GM04503 (cell line): ENCODE data around the gene RPL32.
"Not testable (repeated sequence)": the region's sequence is repeated elsewhere in the genome, so short reads cannot be mapped to it uniquely, and the experiment has no call there.

Source experiments
- DNase-seq: peaks from one replicate; pipeline ENCODE4 v3.0.0-alpha.2; 2012; ENCODE audit warnings: low read depth

The RPL32 gene

DNA sequence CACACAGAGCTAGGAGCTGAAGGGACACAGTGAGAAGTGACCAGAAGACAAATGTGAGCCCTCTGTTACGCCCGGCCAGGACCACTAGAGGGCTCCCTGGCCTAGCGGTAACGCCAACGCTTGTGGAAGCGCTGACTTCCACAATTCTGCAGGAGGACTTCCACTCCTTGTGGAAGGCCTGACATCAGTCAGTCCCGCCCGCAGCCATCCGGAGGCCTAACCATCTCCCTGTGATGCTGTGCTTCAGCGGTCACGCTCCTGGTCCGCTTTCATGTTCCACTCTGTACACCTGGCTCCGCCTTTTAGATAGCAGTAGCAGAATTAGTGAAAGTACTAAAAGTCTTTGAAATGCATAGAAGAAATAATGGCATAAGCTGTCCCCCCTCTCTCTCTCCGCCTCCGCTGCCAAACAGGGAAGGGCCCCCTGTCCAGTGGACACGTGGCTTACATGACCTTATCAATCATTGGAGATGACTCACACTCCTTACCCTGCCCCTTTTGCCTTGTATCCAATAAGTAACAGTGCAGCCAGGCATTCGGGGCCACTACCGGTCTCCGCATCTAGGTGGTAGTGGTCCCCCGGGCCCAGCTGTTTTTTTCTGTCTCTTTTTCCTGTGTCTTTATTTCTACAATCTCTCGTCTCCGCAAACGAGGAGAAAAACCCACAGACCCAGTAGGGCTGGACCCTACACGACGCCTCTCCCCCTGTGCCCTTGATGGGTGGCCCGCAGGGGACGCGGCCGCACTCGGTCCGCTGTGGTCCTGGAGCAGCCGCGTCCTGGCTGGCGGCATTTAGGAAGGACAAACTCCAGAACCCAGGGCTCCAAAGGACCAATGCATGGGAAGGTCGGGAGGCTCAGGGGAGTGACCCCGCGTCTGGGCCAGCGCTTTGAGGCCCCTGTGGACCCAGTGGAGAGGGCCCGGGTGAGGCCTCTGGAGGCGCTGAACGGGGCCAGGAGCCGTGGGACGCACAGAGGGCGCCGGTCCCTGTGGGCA, 27.0 kb upstream of the RPL32 start:
- peak; percentile 36 for DNase-seq

DNA sequence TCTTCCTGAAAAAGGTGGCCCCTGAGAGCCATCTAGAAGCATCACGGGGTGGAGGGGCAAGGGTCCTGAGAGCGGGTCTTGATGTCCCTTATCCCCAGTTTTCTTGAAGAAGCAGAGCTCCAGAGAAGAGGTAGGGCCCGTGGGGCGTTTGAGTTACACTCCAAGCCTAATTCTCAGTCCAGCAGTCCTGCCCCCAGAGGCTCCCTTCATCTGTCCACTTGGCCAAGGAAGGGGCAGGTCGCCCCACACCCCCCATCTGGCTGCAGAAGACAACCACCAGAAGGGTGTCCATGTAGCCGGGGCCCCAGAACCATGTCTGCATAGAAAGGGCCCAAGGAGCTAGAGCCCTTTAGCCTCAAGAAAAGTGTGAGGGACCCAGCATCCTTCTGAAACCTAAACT, 25.5 kb upstream of the RPL32 start:
- DNase-seq = no peak

DNA sequence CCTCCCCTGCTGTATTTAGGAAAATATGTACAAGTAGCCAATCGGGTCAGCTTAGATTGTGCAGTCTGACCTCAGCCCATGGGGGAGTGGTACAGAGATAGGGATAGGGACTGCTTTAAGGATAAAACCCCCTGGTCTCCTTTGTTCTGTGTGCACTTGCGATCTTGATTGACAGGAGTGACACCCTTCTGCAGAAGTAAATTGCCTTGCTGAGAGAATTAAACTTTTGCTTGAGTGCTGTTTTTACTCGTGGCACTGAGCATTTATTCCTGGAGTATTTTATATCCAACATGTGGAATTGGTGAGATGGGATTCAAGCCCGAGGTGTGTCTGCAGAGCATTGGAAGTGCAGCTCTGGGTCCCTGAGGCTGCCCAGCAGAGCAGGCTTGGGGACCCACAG, 23.9 kb upstream of the RPL32 start:
- no peak for DNase-seq

DNA sequence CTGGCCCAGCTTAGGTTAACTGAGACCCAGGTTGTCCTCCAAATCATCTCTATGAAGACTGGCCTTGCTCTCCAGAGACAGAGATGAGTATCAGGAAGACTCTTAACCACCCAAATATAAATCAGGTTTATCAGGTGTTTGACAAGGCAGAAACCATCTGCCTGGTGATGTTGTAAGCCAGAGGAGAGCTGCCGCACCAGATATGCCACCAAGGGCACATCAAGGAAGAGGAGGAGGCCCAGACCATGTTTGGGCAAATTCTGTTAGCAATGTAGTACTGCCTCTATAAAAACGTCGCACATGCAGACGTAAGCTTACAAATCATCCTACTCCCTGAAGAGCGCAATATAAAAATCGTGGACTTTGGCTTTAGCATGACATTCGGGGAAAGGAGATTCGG, 21.0 kb upstream of the RPL32 start:
- DNase-seq = no peak

DNA sequence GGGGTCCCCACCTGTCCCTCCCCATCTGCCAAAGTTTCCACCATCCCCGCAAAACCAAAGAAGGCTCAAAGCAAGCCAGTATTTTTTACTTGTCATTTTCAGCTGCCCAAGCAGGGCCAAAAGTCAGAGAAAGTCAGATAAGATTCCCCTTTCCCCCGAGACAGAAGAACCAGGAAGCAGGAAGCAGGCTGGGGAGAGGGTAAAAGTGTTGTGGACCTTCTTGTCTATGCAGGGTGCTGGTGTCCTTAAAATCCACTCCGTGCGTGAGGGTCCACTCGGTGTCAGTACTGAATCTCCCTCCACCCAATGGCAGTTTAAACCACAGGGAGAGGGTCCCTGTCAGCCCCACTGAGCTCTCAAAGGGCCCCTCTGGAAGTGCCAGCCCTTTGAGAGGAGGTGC, 20.2 kb upstream of the RPL32 start:
- DNase-seq = no peak

DNA sequence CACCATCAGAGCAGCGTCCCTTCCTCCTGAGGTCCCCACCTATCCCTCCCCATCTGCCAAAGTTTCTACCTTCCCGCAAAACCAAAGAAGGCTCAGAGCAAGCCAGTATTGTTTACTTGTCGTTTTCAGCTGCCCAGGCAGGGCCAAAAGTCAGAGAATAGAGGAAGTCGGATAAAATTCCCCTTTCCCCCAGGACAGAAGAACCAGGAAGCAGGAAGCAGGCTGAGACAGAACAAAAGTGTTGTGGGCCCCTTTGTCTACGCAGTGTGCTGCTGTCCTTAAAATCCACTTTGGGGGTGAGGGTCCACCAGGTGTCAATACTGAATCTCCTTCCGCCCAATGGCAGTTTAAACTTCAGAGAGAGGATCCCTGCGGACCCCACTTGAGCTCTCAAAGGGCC, 18.5 kb upstream of the RPL32 start:
- no peak for DNase-seq

DNA sequence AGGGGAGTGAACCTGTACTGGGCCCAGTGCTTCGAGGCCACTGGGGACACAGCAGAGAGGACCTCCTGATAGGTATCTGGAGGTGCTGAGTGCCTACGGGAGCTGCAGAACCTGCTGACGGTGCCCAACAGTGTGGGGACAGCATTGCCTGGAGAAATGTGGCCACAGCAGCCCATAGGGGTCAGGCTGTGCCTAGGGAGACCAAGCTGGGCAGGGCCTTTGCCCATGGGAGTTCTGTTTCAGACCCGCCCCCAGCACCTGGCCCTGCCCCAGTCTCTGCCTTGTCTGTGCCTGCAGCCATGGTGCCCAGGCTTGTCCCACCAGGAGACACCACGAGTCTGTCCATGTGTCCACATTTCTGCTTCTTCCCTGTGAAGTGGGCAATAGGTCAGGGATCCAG, 15.3 kb upstream of the RPL32 start:
- DNase-seq = no peak

DNA sequence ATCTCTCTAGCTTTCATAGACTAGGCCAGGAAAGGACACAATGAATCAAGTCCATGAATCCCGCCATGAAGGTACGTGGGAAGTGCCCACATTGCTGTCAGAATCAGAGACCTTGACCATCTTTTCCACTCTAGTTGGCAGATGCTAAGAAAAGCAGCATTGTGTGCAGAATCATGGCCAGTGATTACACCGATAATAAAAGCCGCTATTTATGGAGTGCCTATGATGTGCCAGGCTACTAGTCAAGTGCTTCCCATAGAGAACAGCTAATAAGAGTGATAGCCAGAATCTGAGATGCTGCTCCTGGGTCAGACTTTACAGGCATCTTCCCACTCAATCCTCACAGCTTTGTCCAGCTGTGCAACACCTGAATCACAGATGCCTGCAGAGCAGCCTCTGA, 13.2 kb upstream of the RPL32 start:
- DNase-seq = no peak

DNA sequence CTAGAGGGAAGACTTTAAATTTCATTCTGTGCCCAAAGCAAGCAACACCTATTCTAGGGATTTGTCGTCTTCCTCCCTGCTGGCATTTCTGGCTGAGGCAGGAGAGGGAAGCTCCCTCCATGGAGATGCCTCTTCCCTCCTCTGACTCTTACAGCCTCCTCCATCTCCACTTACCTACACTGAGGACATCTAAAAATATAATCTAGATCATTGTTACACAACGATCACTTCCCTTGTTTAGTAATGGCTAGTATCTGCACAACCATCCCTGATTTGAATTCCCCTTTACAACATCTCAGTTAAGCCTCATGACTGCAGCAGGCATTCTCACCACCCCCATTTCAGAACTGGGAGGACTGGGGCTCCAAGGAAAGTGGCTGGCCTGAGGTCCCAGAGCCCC, 12.5 kb upstream of the RPL32 start:
- DNase-seq = not testable (repeated sequence)

DNA sequence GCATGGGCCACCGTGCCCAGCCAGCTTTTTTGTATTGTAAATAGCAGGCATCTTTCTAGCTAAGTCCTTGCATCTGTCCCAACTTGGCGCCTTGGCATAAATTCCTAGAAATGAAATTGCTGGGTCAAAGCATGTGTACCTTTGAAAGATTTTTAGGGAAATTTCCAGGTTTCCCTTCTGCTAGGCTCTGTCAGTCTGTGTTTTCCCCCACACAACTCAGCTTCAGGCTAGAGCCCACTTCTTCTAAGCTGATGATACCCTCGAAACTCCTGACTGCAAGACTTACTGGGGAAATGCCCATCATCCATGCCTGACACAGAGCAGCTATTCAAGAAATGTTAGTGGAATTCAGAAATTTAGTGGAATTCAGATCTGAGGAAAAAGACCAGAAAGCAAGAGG, 10.8 kb upstream of the RPL32 start:
- DNase-seq = no peak

DNA sequence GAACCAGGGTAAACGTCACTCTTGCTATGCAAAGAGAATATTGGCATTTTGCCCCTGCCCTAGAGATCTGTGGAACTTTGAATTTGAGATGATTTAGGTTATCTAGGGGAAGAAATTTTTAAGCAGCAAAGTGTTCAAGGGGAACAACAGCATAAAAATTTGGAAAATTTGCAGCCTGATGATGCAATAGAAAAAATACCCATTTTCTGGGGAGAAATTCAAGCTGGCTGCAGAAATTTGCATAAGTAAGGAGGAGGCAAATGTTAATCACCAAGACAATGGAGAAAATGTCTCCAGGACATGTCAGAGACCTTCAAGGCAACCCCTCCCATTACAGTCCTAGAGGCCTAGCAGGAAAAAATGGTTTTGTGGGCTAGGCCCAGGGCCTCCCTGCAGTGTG, 4.4 kb upstream of the RPL32 start:
- no peak for DNase-seq

DNA sequence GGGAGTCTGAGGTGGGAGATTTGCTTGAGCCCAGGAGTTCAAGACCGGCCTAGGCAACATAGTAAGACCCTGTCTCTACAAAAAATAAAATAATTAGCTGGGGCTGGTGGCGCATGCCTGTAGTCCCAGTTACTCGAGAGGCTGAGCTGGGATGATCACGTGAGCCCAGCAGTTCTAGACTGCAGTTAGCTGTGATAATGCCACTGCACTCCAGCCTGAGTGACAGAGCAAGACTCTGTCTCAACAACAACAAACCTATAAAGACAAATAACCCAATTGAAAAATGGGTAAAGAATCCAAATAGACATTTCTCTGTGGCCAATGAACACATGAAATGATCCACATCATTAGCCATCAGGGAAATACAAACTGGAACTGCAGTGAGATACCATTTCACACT, 1.1 kb upstream of the RPL32 start:
- no peak for DNase-seq

DNA sequence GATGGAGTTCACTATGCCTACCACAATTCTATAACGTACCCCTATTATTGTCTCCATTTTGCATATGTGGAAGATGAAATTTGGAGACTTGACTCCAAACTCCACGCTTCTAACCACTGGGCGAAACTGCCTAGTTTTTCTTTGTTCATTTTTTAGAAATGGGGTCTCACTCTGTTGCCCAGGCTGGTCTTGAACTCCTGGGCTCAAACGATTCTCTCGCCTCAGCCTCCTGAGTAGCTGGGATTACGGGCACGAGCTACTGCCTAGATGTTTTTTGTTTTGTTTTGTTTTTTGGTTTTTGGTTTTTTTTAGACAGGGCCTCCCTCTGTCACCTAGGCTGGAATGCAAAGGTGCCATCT, 584 bp upstream of the RPL32 start:
- DNase-seq = no peak

DNA sequence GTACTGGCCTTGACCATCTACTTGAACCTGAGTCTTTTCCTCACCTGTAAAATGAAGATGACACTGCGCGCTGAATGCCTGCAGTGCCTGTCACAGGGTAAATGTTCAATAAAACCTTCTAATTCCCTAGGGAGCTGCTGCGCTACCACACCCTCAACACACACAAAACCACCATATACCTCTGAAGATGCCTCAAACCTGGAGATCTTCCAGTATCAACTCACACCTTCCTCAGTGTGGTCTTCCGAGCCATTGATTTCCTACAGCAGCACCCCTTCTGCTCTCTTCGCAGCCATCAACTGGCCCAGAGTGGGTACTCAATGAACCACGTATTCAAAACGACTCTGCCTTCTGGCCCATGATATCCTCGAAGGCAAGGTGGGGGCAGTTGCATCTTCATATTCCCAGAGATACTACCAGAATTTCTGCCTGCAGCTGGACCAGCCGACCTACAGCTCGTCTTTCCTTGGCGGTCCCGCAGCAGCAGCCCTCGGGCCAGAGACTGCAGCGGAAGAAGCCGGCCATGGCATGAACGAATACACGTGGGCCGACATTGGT, 695 bp downstream of the RPL32 start:
- DNase-seq = no peak

DNA sequence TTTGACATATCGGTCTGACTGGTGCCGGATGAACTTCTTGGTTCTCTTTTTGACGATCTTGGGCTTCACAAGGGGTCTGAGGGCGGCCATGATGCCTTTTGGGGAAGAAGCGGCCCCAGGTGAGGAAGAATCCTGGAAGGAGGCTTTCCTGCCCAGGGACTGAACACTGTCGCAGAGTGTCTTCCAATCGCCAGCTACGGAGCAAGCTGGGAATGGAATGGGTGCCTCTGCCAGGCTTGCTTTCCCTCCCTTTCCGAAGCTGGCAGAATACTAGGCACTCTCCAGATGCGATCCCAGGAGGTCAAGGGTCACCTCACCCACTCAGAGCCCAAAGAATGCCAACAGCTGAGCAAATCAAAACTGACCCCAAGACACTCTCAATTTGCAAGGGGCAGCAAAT, 1.2 kb downstream of the RPL32 start:
- DNase-seq = not testable (repeated sequence)

DNA sequence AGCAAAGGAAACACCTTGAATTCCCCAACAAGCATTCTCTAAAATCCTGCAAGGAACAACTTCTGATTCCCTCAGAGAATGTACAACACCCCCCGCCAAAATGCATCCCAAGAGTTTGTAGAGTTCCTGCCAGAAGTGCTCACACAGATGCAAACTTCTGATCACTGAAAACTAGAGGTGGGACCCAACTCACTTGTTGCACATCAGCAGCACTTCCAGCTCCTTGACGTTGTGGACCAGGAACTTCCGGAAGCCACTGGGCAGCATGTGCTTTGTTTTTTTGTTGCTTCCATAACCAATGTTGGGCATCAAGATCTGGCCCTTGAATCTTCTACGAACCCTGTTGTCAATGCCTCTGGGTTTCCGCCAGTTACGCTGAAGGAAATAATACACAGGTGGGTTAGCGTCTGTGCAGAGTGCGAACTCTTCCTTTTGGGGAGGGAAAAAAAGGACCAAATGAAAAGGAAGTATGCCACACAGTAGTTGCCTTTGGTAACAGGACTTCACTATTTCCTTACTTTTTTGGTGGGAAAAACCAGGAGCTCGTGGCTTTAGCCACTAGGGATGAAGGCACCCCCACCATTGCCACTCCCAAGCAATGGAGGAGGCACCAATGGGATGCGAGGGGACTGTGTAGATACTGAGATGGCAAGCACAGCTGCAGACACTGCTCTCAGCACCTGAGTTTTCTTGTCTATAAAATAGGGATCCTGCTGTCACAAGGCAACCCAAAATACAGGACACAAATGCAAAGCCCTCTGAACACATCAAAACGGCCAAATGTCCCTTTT, 2.0 kb downstream of the RPL32 start:
- DNase-seq = no peak

DNA sequence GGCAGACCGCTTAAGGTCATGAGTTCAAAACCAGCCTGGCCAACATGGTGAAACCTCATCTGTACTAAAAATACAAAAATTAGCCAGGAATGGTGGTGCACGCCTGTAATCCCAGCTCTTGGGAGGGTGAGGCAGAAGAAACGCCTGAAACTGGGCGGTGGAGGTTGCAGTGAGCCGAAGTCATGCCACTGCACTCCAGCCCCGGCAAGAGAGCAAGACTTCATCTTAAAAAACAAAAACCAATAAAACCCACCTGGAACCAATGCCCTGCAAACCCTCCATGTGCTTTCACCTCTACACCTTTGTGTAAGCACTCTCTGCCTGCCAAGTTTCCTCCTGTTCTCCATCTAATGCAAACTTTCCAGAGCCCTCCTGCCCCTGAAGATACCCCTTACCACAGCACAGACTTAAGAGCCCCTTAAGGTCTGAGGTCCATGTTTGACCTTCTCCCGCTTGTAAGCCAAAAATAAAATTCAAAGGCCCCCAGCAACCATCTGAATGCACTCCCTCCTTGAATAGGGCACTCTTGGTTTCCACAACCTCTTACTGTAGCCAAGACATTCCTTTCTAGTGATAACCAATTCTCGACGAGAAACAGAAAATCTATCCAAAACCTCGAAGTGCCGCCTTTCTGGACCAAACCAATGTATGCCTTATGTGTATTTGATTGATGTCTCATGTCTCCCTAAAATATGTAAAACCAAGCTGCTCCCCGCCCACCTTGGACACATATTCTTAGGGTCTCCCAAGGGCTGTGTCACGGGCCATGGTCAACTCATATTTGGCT, 3.0 kb downstream of the RPL32 start:
- no peak for DNase-seq

DNA sequence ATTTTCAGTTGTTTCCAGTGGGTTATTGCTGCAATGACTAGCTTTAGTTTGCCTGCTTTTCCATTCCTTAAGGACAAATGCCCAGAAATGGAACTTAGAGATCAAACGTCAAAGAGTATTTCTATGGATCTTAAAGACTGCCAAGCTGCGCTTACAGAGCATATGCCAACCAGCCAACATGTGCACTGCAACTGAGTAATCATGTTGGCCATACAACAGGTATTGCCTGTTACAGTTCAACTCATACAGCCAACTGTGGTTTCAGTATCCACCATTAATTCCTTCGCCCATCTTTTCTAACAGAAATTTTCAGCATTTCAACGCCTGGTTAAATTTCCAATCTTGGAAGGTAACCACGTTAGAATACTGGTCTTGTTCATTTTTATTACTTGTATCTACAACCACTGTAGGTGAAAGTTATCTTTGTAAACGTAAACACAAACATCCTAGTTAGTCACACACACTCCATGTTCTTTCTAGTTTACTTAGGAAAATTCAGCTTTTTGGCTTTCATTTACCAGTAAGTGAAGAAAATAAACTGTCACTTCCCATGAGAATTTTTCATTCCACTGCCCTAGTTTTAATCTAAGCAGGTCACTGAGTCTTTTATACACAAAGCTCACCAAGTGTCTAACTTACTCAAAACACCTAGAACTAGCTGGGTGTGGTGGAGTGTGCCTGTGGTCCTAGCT, 3.9 kb downstream of the RPL32 start:
- DNase-seq = no peak

DNA sequence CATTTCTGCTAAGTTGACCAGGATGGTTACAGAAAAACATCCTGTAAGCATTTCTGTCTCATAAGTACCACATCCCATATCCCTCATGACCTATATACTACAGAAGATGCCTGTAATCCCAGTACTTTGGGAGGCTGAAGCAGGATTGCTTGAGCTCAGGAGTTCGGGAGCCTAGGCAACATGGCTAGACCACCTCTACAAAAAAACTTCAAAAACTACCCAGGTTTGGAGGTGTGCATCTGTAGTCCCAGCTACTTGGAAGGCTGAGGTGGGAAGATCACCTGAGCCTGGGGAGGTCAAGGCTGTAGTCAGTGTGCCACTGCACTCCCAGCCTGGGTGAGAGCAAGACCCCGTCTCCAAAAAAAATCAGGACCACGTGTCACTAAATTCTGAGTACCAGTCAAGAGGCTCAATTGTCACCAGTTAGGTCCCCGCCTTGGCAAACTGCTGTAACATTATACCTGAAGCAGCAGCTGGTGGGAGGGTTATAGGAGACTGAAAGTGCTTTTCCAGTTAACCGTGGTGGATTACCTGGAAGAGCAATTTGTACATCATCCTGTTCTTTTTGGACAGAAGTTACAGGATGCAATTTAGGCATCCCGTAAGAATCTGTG, 6.2 kb downstream of the RPL32 start:
- DNase-seq = no peak

DNA sequence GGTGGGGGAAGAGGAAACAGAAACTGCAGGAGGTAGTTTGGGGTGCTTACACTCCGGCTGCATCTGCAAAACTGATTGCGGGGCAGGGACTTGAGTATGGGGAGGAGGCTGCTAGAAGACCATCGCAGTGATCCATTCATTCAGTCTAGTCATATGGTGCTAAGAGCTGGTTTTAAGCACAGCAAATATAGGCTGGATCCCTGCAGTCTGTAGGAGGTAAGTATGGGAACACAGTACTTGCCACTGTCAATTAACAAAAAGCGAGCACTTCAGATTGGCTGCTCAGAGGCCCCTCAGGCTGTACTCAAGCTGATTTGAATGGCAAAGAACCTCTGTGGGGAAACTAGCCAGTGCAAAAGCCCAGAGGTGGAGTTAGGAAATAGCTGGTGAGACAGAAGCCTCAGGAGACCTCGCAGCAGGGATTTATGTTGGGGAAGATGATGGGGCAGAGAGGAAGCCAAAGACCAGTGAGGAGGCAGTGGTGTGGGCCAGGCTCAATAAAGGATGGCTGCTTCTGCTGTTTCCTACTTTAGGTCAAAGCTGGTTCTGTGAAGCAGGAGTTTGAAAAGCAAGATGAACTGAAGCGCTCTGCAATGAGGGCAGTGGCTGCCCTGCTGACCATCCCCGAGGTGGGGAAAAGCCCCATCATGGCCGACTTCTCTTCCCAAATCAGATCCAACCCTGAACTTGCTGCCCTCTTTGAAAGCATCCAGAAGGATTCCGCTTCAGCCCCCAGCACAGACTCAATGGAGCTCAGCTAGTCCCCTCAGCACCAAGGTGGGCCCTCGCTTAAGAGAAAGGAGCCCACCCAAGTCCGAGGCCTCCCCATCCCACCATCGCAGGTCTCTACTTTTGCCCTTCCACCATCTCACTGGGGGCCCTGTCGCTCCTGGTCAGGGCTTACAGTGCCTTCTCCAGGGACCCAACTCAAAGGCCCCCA, 7.9 kb downstream of the RPL32 start:
- no peak for DNase-seq
